CD4-positive, CD25-positive, alpha-beta regulatory T cell (primary cell): ENCODE measurements around the gene GABBR1. TPM values are rescaled to one million over a fixed set of nuclear protein-coding genes. Genes with fewer than 3 reads are reported as not detected.
"Not testable (repeated sequence)": the region's sequence is repeated elsewhere in the genome, so short reads cannot be mapped to it uniquely, and the experiment has no call there.

Experiments used
- ATAC-seq, 2 donors: fragments of 150-1000 bp; cut with Tn5 transposase; one replicate each; pipeline ENCODE4 v1.10.0; 2021; ENCODE audit warnings: low read depth in 2 of 2, moderate number of reproducible peaks in 2 of 2, moderate library complexity in 1 of 2
- DNase-seq, 3 donors: peaks; one replicate each; pipeline versions ENCODE4 v3.0.0 to v3.0.0-alpha.2; 2012 to 2022; ENCODE audit warnings: mixed read lengths in 1 of 3
- H3K27ac ChIP-seq: one replicate; pipeline ENCODE4 v1.7.0; 2013; ENCODE audit warnings: mild to moderate bottlenecking, low read length; ENCODE audit not compliant: insufficient read depth, poor library complexity, severe bottlenecking
- H3K27me3 ChIP-seq: one replicate; pipeline ENCODE4 v1.7.0; 2013; ENCODE audit warnings: low read length; ENCODE audit not compliant: control insufficient read depth, insufficient read depth
- H3K36me3 ChIP-seq: one replicate; pipeline ENCODE4 v1.7.0; 2013; ENCODE audit warnings: mild to moderate bottlenecking, low read length, moderate library complexity; ENCODE audit not compliant: control insufficient read depth, insufficient read depth
- H3K4me1 ChIP-seq: 2 replicates; pipeline ENCODE4 v1.7.0; 2013; ENCODE audit warnings: mild to moderate bottlenecking, low read length; ENCODE audit not compliant: insufficient read depth, control insufficient read depth, poor library complexity, severe bottlenecking
- H3K4me3 ChIP-seq: one replicate; pipeline ENCODE4 v1.7.0; 2013; ENCODE audit warnings: low read depth, mild to moderate bottlenecking, low read length, moderate library complexity
- H3K9me3 ChIP-seq, 2 experiments: 1 replicate in 1 of 2; 2 replicates in 1 of 2; pipeline ENCODE4 v1.7.0; 2013; ENCODE audit warnings: low read length in 2 of 2, mild to moderate bottlenecking in 1 of 2, moderate library complexity in 1 of 2; ENCODE audit not compliant: control insufficient read depth in 2 of 2
- H3K27ac Mint-ChIP-seq, 3 donors: one replicate each; pipeline ENCODE4 v1.8.0; 2020 to 2022; ENCODE audit warnings: mild to moderate bottlenecking in 3 of 3, mixed read lengths in 3 of 3, moderate library complexity in 2 of 3
- H3K27me3 Mint-ChIP-seq: one replicate; pipeline ENCODE4 v1.8.0; 2022; ENCODE audit warnings: mild to moderate bottlenecking, mixed read lengths
- H3K36me3 Mint-ChIP-seq: one replicate; pipeline ENCODE4 v1.8.0; 2020; ENCODE audit warnings: mixed read lengths
- H3K4me1 Mint-ChIP-seq, 4 donors: one replicate each; pipeline ENCODE4 v1.8.0; 2020 to 2022; ENCODE audit warnings: mixed read lengths in 4 of 4, mild to moderate bottlenecking in 1 of 4
- H3K4me3 Mint-ChIP-seq, 4 donors: one replicate each; pipeline ENCODE4 v1.8.0; 2020 to 2022; ENCODE audit warnings: mild to moderate bottlenecking in 4 of 4, mixed read lengths in 4 of 4, moderate library complexity in 3 of 4
- H3K9me3 Mint-ChIP-seq, 7 donors: one replicate each; pipeline ENCODE4 v1.8.0; 2020 to 2022; ENCODE audit warnings: mixed read lengths in 7 of 7, mild to moderate bottlenecking in 3 of 7, moderate library complexity in 2 of 7
- polyA plus RNA-seq, 4 donors: library from polyadenylated mRNA; unstranded; fragments of 300-500 nt; fragmentation: Illumina TruSeq; gene quantifications; one replicate each; pipeline ENCODE4 v1.2.3, GENCODE V29; 2021
- total RNA-seq: library from RNA; stranded (reverse); gene quantifications from one replicate; pipeline ENCODE4 v1.2.3, GENCODE V29; 2022

GABBR1 gene
- total and polyA plus RNA-seq, 5 donors from 2014 or later: 0.60 to 56.3 (median 1.7) TPM

DNA sequence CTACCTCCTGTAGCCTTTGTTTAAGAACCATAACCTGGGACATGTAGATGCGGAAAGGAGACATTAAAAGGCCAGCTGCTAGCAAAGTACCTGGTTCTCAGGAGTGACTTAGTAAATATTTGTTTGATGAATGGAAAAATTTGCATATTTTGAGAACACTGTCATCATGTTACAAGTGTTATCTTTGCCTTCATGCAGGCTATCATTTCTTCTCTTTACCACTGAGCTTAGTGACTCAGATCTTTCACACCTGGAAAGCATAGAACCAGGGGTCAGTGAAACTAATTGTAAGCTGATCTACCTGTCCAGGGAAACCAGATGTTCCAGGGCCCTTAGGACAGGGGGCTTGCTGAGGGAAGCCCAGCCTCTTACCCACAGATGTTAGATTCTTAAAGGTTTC lies 42.6 kb upstream of the GABBR1 start:
- no peaks in the 10 kb centered on the region for H3K9me3 ChIP-seq
- peak overlapping the region in 1 of 3 donors; percentile 33 for H3K27ac Mint-ChIP-seq
- no peak for DNase-seq
- H3K9me3 Mint-ChIP-seq: peaks cover 0 to 2% (median 0%) of the 10 kb centered on the region in 7 donors
- no peak overlapping the region for H3K4me3 Mint-ChIP-seq
- no peaks in the 10 kb centered on the region for H3K36me3 Mint-ChIP-seq
- no peaks in the 10 kb centered on the region for H3K36me3 ChIP-seq
- peaks cover 0 to 11% (median 2%) of the 10 kb centered on the region in 4 donors for H3K4me1 Mint-ChIP-seq
- H3K4me3 ChIP-seq: no peak overlapping the region
- H3K27ac ChIP-seq: no peak overlapping the region
- peaks cover 35% of the 10 kb centered on the region for H3K27me3 Mint-ChIP-seq
- peaks cover 6% of the 10 kb centered on the region for H3K27me3 ChIP-seq
- no peak for ATAC-seq
- no peaks in the 10 kb centered on the region for H3K4me1 ChIP-seq

DNA sequence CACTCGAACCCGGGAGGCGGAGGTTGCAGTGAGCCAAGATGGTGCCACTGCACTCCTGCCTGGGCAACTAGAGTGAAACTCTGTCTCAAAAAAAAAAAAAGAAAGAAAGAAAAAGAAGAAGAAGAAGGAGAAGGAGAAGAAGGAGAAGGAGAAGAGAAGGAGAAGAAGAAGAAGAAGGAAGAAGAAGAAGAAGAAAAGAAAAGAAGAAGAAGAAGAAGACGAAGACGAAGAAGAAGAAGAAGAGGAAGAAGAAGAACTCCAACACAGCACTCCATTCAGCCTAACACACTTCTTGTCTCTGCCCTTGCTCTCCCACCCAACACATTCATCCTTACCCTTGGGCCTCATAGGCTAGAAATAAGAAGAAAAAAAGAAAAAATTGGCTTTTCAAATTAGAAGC lies 41.0 kb upstream of the GABBR1 start:
- ATAC-seq (no peak), DNase-seq (no peak)
- peaks cover 0 to 5% (median 2%) of the 10 kb centered on the region in 4 donors for H3K4me1 Mint-ChIP-seq
- Histone ChIP-seq H3K27me3 (peaks cover 6% of the 10 kb centered on the region), H3K27ac (no peak overlapping the region), H3K36me3 (no peaks in the 10 kb centered on the region), H3K9me3 (no peaks in the 10 kb centered on the region), H3K4me1 (no peaks in the 10 kb centered on the region), H3K4me3 (no peak overlapping the region)
- no peak overlapping the region for H3K27ac Mint-ChIP-seq
- peaks cover 24% of the 10 kb centered on the region for H3K27me3 Mint-ChIP-seq
- H3K36me3 Mint-ChIP-seq: no peaks in the 10 kb centered on the region
- H3K4me3 Mint-ChIP-seq: no peak overlapping the region
- peaks cover 0 to 2% (median 0%) of the 10 kb centered on the region in 7 donors for H3K9me3 Mint-ChIP-seq

DNA sequence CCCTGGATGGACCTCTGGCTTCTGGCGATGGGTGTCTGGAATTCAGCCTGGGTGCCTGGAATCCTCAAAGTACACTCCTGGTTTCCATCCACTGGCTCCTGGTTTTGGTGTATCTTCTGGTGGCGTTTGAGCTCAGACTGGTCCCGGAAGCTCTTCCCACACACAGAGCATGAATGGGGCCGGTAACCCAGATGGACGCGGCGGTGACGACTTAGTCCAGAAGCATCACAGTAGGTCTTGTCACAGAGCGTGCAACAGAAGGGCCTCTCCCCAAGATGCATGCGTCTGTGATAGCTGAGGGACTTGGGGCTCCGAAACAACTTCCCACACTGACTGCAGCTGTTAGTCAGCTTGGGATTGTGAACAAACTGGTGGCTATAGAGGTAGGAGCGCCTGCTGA lies 40.2 kb upstream of the GABBR1 start:
- Histone ChIP-seq H3K4me3 (no peak overlapping the region), H3K4me1 (no peaks in the 10 kb centered on the region), H3K9me3 (no peaks in the 10 kb centered on the region), H3K27me3 (peaks cover 8% of the 10 kb centered on the region), H3K27ac (no peak overlapping the region), H3K36me3 (no peaks in the 10 kb centered on the region)
- Mint-ChIP-seq H3K9me3 (peaks cover 0 to 2% (median 0%) of the 10 kb centered on the region in 7 donors), H3K36me3 (no peaks in the 10 kb centered on the region), H3K27ac (no peak overlapping the region), H3K4me3 (no peak overlapping the region), H3K27me3 (peaks cover 26% of the 10 kb centered on the region), H3K4me1 (peaks cover 0 to 5% (median 2%) of the 10 kb centered on the region in 4 donors)
- DNase-seq (no peak), ATAC-seq (no peak)

DNA sequence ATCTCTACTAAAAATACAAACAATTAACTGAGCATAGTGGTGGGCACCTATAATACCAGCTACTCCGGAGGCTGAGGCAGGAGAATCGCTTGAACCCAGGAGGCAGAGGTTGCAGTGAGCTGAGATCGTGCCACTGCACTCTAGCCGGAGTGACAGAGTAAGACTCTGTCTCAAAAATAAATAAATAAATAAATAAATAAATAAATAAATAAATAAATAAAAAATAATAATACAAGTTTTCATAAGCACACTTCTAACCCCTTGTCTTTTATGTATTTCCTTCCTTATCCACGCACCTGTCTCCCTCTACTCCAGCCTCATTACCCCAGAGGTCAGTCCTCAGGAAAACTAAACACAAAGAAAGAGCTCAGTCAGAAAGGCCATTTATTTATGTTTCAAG lies 39.1 kb upstream of the GABBR1 start:
- not testable (repeated sequence) for H3K27ac ChIP-seq, DNase-seq, ATAC-seq, H3K4me1 ChIP-seq, H3K9me3 ChIP-seq, H3K4me1 Mint-ChIP-seq, H3K36me3 Mint-ChIP-seq, H3K4me3 Mint-ChIP-seq, H3K4me3 ChIP-seq, H3K27ac Mint-ChIP-seq, H3K36me3 ChIP-seq, H3K27me3 ChIP-seq, H3K9me3 Mint-ChIP-seq
- peaks cover 26% of the 10 kb centered on the region for H3K27me3 Mint-ChIP-seq

DNA sequence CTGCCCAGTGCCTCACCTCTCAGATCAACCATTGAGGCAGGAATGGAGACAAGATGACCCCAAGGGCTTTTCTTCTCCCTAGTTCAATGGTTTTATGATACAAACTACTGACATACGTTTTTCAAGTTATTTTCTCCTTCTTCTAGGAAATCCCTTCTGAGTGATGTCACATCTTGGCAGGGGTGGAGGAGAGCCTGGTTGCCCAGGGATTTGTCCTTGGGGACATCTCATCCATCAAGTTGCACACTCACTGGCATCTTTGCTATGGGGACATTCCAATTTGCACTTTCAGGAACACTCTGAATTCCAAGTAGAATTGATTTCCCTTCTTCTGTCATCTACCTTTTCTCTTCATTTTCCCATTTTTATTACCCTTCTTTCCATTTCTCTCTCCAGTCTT lies 38.0 kb upstream of the GABBR1 start:
- ATAC-seq: no peak
- H3K27me3 ChIP-seq: peaks cover 9% of the 10 kb centered on the region
- no peak for DNase-seq
- Mint-ChIP-seq H3K4me1 (no peaks in the 10 kb centered on the region), H3K27me3 (peaks cover 33% of the 10 kb centered on the region), H3K9me3 (peaks cover 0 to 5% (median 0%) of the 10 kb centered on the region in 7 donors), H3K4me3 (no peak overlapping the region), H3K36me3 (no peaks in the 10 kb centered on the region), H3K27ac (no peak overlapping the region)
- no peaks in the 10 kb centered on the region for H3K36me3 ChIP-seq
- no peaks in the 10 kb centered on the region for H3K4me1 ChIP-seq
- no peak overlapping the region for H3K27ac ChIP-seq
- H3K9me3 ChIP-seq: no peaks in the 10 kb centered on the region
- H3K4me3 ChIP-seq: no peak overlapping the region

DNA sequence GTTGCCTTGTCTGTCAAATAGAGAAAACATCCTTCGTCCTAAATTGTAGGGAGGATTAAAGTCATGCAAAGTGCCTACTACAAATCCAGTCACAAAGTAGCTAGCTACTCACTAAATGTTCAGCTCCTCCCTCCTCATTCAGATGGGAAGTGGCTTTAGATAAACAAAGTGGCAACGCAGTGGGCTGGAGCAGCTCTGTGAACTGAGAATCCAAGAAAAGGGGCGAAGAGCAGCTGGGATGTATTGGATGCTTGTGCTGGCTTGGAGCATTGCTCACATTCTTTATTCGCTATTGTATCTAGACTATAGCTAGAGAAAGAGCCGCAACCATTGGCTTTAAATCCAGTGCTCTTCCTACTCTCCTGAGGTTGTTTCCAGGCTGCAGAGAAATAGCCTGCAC lies 34.2 kb upstream of the GABBR1 start:
- Histone ChIP-seq H3K27ac (no peak overlapping the region), H3K9me3 (no peaks in the 10 kb centered on the region), H3K36me3 (no peaks in the 10 kb centered on the region), H3K27me3 (peaks cover 9% of the 10 kb centered on the region), H3K4me3 (no peak overlapping the region), H3K4me1 (no peaks in the 10 kb centered on the region)
- no peak for DNase-seq
- no peak for ATAC-seq
- no peaks in the 10 kb centered on the region for H3K36me3 Mint-ChIP-seq
- H3K9me3 Mint-ChIP-seq: peaks cover 0 to 5% (median 0%) of the 10 kb centered on the region in 7 donors
- H3K4me1 Mint-ChIP-seq: no peaks in the 10 kb centered on the region
- no peak overlapping the region for H3K27ac Mint-ChIP-seq
- H3K4me3 Mint-ChIP-seq: no peak overlapping the region
- peaks cover 47% of the 10 kb centered on the region for H3K27me3 Mint-ChIP-seq

DNA sequence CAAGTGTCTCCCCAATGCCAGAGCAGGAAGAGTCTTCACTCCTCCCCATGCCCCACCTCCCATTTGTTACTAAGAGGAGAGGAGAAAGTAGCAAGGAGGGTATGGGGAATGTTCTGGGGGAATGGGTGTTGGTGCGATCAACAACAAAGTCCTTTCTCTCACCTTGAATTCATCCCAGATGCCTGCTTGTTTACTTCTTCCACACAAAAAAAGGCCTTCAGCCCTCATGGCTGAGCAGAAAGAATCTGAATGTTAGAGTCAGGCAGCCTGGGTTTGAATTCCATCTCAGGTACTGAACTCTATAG lies 33.8 kb upstream of the GABBR1 start:
- no peak overlapping the region for H3K4me3 Mint-ChIP-seq
- H3K27ac ChIP-seq: no peak overlapping the region
- H3K27ac Mint-ChIP-seq: no peak overlapping the region
- H3K9me3 ChIP-seq: no peaks in the 10 kb centered on the region
- no peaks in the 10 kb centered on the region for H3K36me3 Mint-ChIP-seq
- H3K4me1 Mint-ChIP-seq: no peaks in the 10 kb centered on the region
- H3K27me3 Mint-ChIP-seq: peaks cover 50% of the 10 kb centered on the region
- H3K27me3 ChIP-seq: peaks cover 11% of the 10 kb centered on the region
- no peaks in the 10 kb centered on the region for H3K4me1 ChIP-seq
- H3K4me3 ChIP-seq: no peak overlapping the region
- no peak for ATAC-seq
- DNase-seq: no peak
- no peaks in the 10 kb centered on the region for H3K36me3 ChIP-seq
- peaks cover 0 to 5% (median 0%) of the 10 kb centered on the region in 7 donors for H3K9me3 Mint-ChIP-seq

DNA sequence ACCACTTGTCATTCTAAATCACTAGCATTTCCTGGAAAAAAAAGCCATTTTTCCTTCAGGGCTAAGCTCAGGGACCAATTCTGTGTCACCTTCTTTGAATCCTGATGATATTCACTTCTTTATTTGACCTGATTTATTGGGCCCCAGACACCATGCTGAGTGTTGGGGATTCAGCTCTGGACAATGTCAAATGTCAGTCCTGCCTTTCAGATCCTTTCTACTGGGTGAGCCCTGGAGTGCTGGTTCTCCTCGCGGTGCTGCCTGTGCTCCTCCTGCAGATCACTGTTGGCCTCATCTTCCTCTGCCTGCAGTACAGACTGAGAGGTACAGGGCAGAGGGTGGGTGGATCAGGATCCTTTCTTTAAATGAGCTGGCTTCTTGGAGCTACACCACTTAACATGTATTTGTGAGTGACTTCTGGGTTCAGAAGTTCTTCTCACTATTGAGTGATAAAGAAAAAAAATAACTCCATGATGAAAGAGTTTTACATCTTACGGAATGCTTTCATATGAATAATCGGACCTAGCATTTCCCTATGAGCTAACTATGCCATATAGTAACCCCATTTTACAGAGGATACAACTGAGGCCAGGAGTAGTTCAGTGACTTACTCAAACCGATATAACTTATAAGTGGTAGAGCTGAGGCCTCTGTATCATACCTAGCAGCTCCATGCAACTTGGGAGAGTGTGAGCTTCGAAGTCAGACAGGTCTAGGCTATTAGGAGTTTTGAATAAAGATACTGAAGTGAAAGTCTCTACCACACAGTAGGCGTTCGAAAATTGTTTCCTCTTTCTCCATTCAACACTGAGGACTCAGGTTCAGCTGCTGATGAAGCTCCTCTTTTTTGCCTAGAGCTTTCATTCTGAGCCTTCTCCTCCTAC lies 33.2 kb upstream of the GABBR1 start:
- H3K4me1 Mint-ChIP-seq: no peaks in the 10 kb centered on the region
- ATAC-seq (no peak), DNase-seq (no peak)
- Histone ChIP-seq H3K9me3 (no peaks in the 10 kb centered on the region), H3K36me3 (no peaks in the 10 kb centered on the region), H3K27ac (no peak overlapping the region), H3K4me1 (no peaks in the 10 kb centered on the region), H3K27me3 (peaks cover 12% of the 10 kb centered on the region), H3K4me3 (no peak overlapping the region)
- no peak overlapping the region for H3K4me3 Mint-ChIP-seq
- peaks cover 52% of the 10 kb centered on the region for H3K27me3 Mint-ChIP-seq
- no peaks in the 10 kb centered on the region for H3K36me3 Mint-ChIP-seq
- no peak overlapping the region for H3K27ac Mint-ChIP-seq
- H3K9me3 Mint-ChIP-seq: peaks cover 0 to 7% (median 0%) of the 10 kb centered on the region in 7 donors
